AG09319 (cell line): ENCODE results near the gene YRDC.

Experiments used
- DNase-seq: peaks from one replicate; pipeline ENCODE4 v3.0.0-alpha.2; 2010; ENCODE audit warnings: low read depth; ENCODE audit errors: extremely low read depth
- TF ChIP-seq, protein P1 (sequence below): IDR thresholded peaks from 2 replicates; pipeline ENCODE4 v1.5.1; 2011; ENCODE audit warnings: low read depth, mild to moderate bottlenecking, inconsistent platforms, low read length, moderate library complexity

The YRDC gene

DNA sequence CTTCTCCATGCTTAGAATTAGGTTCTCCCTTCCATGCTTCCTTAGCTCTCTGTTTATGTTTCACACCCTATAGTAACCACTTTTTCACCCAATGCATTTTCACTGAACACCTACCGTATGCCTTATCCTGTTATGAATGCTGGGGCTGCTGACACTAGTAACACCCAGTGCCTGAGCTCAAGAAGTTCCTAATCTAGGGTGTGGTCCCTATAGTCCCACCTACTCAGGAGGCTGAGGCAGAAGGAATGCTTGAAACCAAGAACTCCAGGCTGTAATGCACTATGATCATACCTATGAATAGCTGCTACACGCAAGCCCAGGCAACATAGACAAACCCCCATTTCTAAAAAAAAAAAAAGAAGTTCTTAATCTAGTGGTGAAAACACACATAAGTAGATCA, 48.6 kb downstream of the YRDC start:
- TF ChIP-seq, protein P1, sequence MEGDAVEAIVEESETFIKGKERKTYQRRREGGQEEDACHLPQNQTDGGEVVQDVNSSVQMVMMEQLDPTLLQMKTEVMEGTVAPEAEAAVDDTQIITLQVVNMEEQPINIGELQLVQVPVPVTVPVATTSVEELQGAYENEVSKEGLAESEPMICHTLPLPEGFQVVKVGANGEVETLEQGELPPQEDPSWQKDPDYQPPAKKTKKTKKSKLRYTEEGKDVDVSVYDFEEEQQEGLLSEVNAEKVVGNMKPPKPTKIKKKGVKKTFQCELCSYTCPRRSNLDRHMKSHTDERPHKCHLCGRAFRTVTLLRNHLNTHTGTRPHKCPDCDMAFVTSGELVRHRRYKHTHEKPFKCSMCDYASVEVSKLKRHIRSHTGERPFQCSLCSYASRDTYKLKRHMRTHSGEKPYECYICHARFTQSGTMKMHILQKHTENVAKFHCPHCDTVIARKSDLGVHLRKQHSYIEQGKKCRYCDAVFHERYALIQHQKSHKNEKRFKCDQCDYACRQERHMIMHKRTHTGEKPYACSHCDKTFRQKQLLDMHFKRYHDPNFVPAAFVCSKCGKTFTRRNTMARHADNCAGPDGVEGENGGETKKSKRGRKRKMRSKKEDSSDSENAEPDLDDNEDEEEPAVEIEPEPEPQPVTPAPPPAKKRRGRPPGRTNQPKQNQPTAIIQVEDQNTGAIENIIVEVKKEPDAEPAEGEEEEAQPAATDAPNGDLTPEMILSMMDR = no peak
- no peak for DNase-seq

DNA sequence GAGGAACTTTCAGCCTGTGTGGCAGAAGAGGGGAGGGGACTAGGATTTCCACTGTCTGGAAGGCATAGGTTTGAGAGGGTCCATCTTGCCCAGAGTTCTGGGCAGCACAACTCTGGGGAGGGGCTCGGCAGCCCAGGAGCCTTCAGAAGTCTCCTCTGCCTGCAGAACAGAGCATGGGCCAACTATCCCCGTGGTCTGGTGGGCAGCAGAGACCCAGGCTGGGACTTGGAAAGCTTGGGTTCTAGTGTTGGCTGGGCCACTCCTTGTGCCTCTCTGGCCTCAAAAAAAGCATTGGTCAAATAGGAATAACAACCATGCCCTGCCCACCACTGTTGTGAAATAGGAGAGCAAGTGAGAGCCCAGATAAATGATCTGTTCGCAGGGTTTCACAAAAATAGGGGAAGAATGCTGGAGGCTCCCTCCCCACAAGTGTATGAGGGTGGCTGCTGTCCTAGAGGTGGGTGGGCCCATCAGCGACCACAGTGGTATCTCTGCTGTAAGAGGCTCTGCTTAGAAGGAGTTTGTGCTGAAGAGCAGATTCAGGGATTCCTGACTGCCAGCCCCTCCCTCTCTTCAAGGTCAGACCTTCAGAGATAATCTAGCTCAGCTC, 52.0 kb downstream of the YRDC start:
- TF ChIP-seq, protein P1 = no peak
- no peak for DNase-seq

DNA sequence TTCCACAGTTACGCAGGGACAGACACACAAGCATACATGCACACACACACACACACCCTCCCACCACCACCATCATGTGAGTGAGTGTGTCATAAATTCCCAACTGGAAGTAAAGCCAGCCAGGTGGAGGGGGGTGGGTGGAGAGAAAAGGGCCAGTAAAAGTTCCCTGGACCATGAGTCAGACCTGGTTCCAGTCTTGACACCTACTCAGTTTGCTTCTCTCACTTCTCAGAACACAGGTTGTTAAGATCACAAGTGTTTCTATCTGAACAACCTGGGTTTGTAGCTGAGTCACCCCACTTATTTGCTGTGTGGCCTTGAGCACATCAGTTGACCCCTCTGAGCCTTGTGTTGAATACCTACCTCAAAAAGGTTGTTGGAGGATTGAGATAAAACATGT, 52.7 kb downstream of the YRDC start:
- TF ChIP-seq, protein P1 = no peak
- no peak for DNase-seq

DNA sequence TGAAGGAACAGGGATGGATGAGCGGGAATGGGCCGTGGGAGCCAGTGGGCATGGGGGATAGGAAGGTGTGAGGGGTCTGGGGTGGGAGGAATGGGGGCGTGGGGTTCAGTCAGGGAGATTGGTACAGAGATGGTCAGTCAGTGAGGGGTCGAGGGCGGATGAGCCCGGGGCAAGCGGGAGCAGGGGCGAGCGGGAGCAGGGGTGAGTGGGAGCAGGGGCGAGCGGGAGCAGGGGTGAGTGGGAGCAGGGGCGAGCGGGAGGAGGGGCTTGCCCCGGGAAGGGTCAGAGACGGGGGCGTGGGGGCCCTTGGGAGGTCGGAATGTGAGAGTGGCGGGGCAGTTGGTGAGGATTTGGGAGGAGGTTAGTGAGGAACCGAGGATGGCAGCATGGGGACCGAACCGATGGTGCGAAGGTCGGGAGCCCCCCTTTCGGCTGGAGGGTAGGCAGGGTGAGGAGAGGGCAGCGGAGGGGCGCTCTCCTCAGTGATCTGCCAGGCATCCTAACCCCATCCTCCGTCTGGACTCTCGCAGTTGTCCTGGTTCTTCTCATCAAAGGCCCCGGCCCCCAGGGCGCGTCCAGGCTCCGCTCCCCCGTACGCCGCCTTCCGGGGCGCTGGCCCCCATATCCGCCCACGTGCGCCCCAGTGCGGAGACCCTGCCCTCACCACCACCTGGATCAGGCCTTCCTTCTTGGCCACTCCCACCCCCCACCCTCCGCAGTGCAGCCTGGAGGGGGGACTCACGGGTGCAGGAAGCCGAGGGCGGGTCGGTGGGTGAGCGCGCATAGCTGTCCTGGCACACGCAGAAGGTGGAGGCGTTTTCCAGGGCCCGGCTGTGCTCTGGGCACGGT, 54.3 kb downstream of the YRDC start:
- no peak for DNase-seq
- TF ChIP-seq, protein P1 = no peak
